Measurements from ENCODE around the gene BTN1A1.
A peak's percentile ranks its signal among the peaks of the same experiment; 100 is the strongest.

The BTN1A1 gene

GRCh38 chr6:26556263-26557070 lies 56.4 kb downstream of the BTN1A1 start:
- no peak for TF ChIP-seq CTCF (IDR thresholded peaks at IDR 0.05)
- TF ChIP-seq ZFX (IDR thresholded peaks at IDR 0.05; ENCODE audit: borderline replicate concordance): no peak
- H3K27ac ChIP-seq: peak overlapping the region; percentile 86

Measured in 22Rv1 (cell line).